ENCODE measurements around the gene DNAH17.

Gene DNAH17

GRCh38 chr17:78422267-78422605 lies 155.0 kb downstream of the DNAH17 start:
- DNase-seq: no peak

GRCh38 chr17:78421534-78422266 lies 155.5 kb downstream of the DNAH17 start:
- peak; percentile 86 for DNase-seq

GRCh38 chr17:78421084-78421533 lies 156.1 kb downstream of the DNAH17 start:
- no peak for DNase-seq

GRCh38 chr17:78419970-78420815 lies 157.0 kb downstream of the DNAH17 start:
- no peak for DNase-seq

GRCh38 chr17:78418326-78419026 lies 158.7 kb downstream of the DNAH17 start:
- DNase-seq: no peak

GRCh38 chr17:78417531-78417909 lies 159.7 kb downstream of the DNAH17 start:
- DNase-seq: no peak

GRCh38 chr17:78416791-78417530 lies 160.2 kb downstream of the DNAH17 start:
- no peak for DNase-seq

GRCh38 chr17:78415821-78416711 lies 161.1 kb downstream of the DNAH17 start:
- no peak for DNase-seq

- peak; percentile 61 for DNase-seq
Measured at GRCh38 chr17:78414178-78415162, 162.7 kb downstream of the DNAH17 start.

GRCh38 chr17:78412403-78412802 lies 164.8 kb downstream of the DNAH17 start:
- DNase-seq: peak; percentile 73

- DNase-seq: no peak
Measured at GRCh38 chr17:78411241-78411857, 165.8 kb downstream of the DNAH17 start.

- no peak for DNase-seq
Measured at GRCh38 chr17:78409191-78409928, 167.8 kb downstream of the DNAH17 start.

GRCh38 chr17:78408476-78409050 lies 168.6 kb downstream of the DNAH17 start:
- DNase-seq: no peak

- DNase-seq: no peak
Measured at GRCh38 chr17:78407387-78408000, 169.7 kb downstream of the DNAH17 start.

GRCh38 chr17:78406920-78407319 lies 170.3 kb downstream of the DNAH17 start:
- no peak for DNase-seq

- no peak for DNase-seq
Measured at GRCh38 chr17:78406396-78406795, 170.8 kb downstream of the DNAH17 start.

GRCh38 chr17:78403822-78404221 lies 173.4 kb downstream of the DNAH17 start:
- DNase-seq: no peak

GRCh38 chr17:78401891-78402290 lies 175.3 kb downstream of the DNAH17 start:
- no peak for DNase-seq
